Measurements from ENCODE around the gene CCDC97. TPM values are rescaled to one million over a fixed set of nuclear protein-coding genes. Genes with fewer than 3 reads are reported as not detected.
A peak's percentile ranks its signal among the peaks of the same experiment; 100 is the strongest.

CCDC97 gene
- total and polyA plus RNA-seq, 2 of the 8 experiments (the other 6 are each of a cell fraction or from before 2014, with no cell fraction given): 19.8 to 27.1 TPM

- peaks cover 26% of the 10 kb centered on the region for H3K23me2 ChIP-seq (ENCODE audit: low read depth, low read length)
- CTCF ChIA-PET (ENCODE audit: partially characterized antibody): interaction anchor here (0.5 to 8.0 kb wide), 9 partner anchors 9 to 579 kb away, joined by 3 to 37 read pairs (median 4); partner anchors contain the start of gene B9D2
- TF ChIP-seq POLR2AphosphoS5 (IDR thresholded peaks at IDR 0.05; ENCODE audit: low read depth, low read length) (no peak), CBX8 (IDR thresholded peaks at IDR 0.05; ENCODE audit: borderline replicate concordance, low read depth, low read length) (no peak), TAF7 (optimal IDR thresholded peaks at IDR 0.05; ENCODE audit: borderline replicate concordance, low read depth, low read length) (no peak), ATF3 (IDR thresholded peaks at IDR 0.05; ENCODE audit: insufficient read depth, low read depth, low read length) (no peak), POU5F1 (IDR thresholded peaks at IDR 0.05; ENCODE audit: low read depth, low read length) (no peak), RBBP5 (IDR thresholded peaks at IDR 0.05; ENCODE audit: borderline replicate concordance, low read depth, low read length) (no peak), CHD2 (IDR thresholded peaks at IDR 0.05; ENCODE audit: low read length) (no peak), KDM5A (IDR thresholded peaks at IDR 0.05; ENCODE audit: low read length) (no peak), CHD1 (IDR thresholded peaks at IDR 0.05; ENCODE audit: low read depth, low read length) (no peak), RFX5 (IDR thresholded peaks at IDR 0.05; ENCODE audit: borderline replicate concordance, low read depth, low read length) (no peak), CEBPB (IDR thresholded peaks at IDR 0.05; ENCODE audit: low read depth, low read length) (no peak), BRCA1 (IDR thresholded peaks at IDR 0.05; ENCODE audit: low read depth, low read length) (no peak), TCF12 (IDR thresholded peaks at IDR 0.05; ENCODE audit: low read depth, low read length) (no peak), GTF2F1 (IDR thresholded peaks at IDR 0.05; ENCODE audit: borderline replicate concordance, low read depth, low read length) (no peak)
Measured at GRCh38 chr19:41355802-41356201, 45.8 kb downstream of the CCDC97 start.

More at GRCh38 chr19:41355802-41356201, 45.8 kb downstream of the CCDC97 start:
- H3K4ac ChIP-seq (replicated peaks; ENCODE audit: insufficient read length, low read depth, low read length): no peak overlapping the region
- H3K79me2 ChIP-seq (ENCODE audit: control insufficient read depth in 1 of 2, insufficient read depth in 2 of 2, low read length in 2 of 2): no peaks in the 10 kb centered on the region
- no peak overlapping the region for H3K56ac ChIP-seq (replicated peaks; ENCODE audit: insufficient read length, low read depth, low read length)
- H2AFZ ChIP-seq (ENCODE audit: low read length): no peak overlapping the region
- no peak overlapping the region for H3K14ac ChIP-seq (ENCODE audit: insufficient read length)
- H4K91ac ChIP-seq (replicated peaks; ENCODE audit: insufficient read length, low read length): no peak overlapping the region
- H3K18ac ChIP-seq (ENCODE audit: extremely low read depth, low read length): no peak overlapping the region
- no peaks in the 10 kb centered on the region for H3K9me3 ChIP-seq (ENCODE audit: insufficient read depth in 2 of 2, low read depth in 1 of 2, low read length in 1 of 2)
- H3K4me2 ChIP-seq (ENCODE audit: insufficient read depth in 1 of 2, low read depth in 2 of 2, low read length in 2 of 2): no peak overlapping the region
- no peak for DNase-seq (ENCODE audit: low read depth in 1 of 2, low spot score in 2 of 2)
- no peak overlapping the region for H3K23ac ChIP-seq (ENCODE audit: insufficient read length)
- H3K27ac ChIP-seq (ENCODE audit: low read depth, low read length): no peak overlapping the region
- POLR2A ChIA-PET (ENCODE audit: partially characterized antibody): interaction anchor here (0.9 to 5.4 kb wide), 3 partner anchors 8 to 81 kb away, joined by 3 to 29 read pairs (median 3); partner anchors contain the start of genes B9D2 and CCDC97
- H2BK15ac ChIP-seq (ENCODE audit: low read length): no peak overlapping the region
- H3K4me1 ChIP-seq (replicated peaks in 1 of 4; ENCODE audit: control insufficient read depth in 3 of 4, insufficient read depth in 4 of 4, low read length in 3 of 4): peaks cover 0 to 14% (median 4%) of the 10 kb centered on the region in 4 experiments; a peak in 5 of 7 replicates
- H2BK12ac ChIP-seq (ENCODE audit: low read depth, low read length): no peak overlapping the region
- peaks cover 0 to 7% of the 10 kb centered on the region in 2 experiments for H4K20me1 ChIP-seq (replicated peaks in 1 of 2; ENCODE audit: control insufficient read depth in 1 of 2, insufficient read depth in 2 of 2, low read length in 2 of 2)
- FAIRE-seq: no peak
- H4K8ac ChIP-seq (ENCODE audit: extremely low read depth, insufficient read depth, low read length): peak overlapping the region; percentile 17; the same call in 1 of the 2 replicates
- H3K27me3 ChIP-seq (replicated peaks in 1 of 4; ENCODE audit: control insufficient read depth in 3 of 4, extremely low read depth in 1 of 4, insufficient read depth in 3 of 4, low read length in 3 of 4): peaks cover 10 to 28% (median 22%) of the 10 kb centered on the region in 4 experiments
- no peak overlapping the region for H3K4me3 ChIP-seq (ENCODE audit: extremely low read depth in 1 of 4, insufficient read depth in 2 of 4, low read depth in 3 of 4, low read length in 4 of 4)
- H2BK120ac ChIP-seq (replicated peaks; ENCODE audit: low read depth, low read length): no peak overlapping the region
- no peak overlapping the region for H2BK5ac ChIP-seq (ENCODE audit: low read depth, low read length)
- H3K9ac ChIP-seq (replicated peaks in 1 of 4; ENCODE audit: extremely low read depth in 1 of 4, low read depth in 3 of 4, low read length in 3 of 4): no peak overlapping the region
- 73% methylated on average over 3 of the region's 3 CpGs; no CpG with 5 or more reads in 1 of the 2 experiments for WGBS, 2 experiments (ENCODE audit: extremely low coverage in 1 of 2, insufficient coverage in 1 of 2, insufficient read length in 1 of 2, insufficient replicate concordance in 2 of 2, low coverage in 1 of 2, low lambda C conversion rate in 2 of 2, missing lambda C conversion rate in 1 of 2)
- H3K79me1 ChIP-seq (ENCODE audit: low read depth, low read length): no peaks in the 10 kb centered on the region; the same call in 1 of the 2 replicates
- H2BK20ac ChIP-seq (ENCODE audit: low read length): no peak overlapping the region
- no peak overlapping the region for H4K5ac ChIP-seq (ENCODE audit: insufficient read length, low read depth, low read length)
- no peaks in the 10 kb centered on the region for H3K36me3 ChIP-seq (ENCODE audit: control insufficient read depth in 2 of 4, insufficient read depth in 4 of 4, low read length in 3 of 4)
- H2AK5ac ChIP-seq (ENCODE audit: low read depth, low read length): no peak overlapping the region

Measured in H1 (cell line).